IMR-90 (cell line): ENCODE results near the gene CTRL. TPM values are rescaled to one million over a fixed set of nuclear protein-coding genes. Genes with fewer than 3 reads are reported as not detected.

ENCODE experiments used
- ATAC-seq: fragments of 200-7000 bp; cut with Tn5 transposase; 2 replicates; pipeline ENCODE4 v1.9.1; 2020; ENCODE audit warnings: low read depth, mild to moderate bottlenecking, moderate library complexity
- BruUV-seq: library from RNA; stranded (reverse); fragments of 400-500 nt; replicated peaks from 2 replicates; lab custom pipeline; 2021; lab: Mats Ljungman, UMichigan
- CTCF ChIA-PET: fragments of 300-600 bp; formaldehyde crosslinking; extraction: SDS; loops from one replicate; lab custom pipeline; 2021; ENCODE audit warnings: antibody characterized with exemption; lab: Yijun Ruan, JAX
- POLR2A ChIA-PET: fragments of 300-600 bp; sonication (Branson Sonifier 250); formaldehyde crosslinking; loops from one replicate; lab custom pipeline; 2022; ENCODE audit warnings: antibody characterized with exemption; ENCODE audit not compliant: unreplicated experiment; lab: Charles Lee
- DNase-seq: peaks from one replicate; pipeline ENCODE4 v3.0.0; 2013
- H2AFZ ChIP-seq: replicated peaks from 2 replicates; pipeline ENCODE3; 2013; ENCODE audit warnings: low read length, mild to moderate bottlenecking; ENCODE audit not compliant: poor library complexity
- H2AK5ac ChIP-seq: 2 replicates; pipeline ENCODE4 v1.6.1; 2013; ENCODE audit warnings: low read depth, low read length, inconsistent platforms
- H2AK9ac ChIP-seq: replicated peaks from 2 replicates; pipeline ENCODE3; 2013; ENCODE audit warnings: mild to moderate bottlenecking, low read depth, low read length, moderate library complexity; ENCODE audit not compliant: poor library complexity
- H2BK120ac ChIP-seq: 2 replicates; pipeline ENCODE4 v1.6.1; 2013; ENCODE audit warnings: low read depth, low read length, inconsistent platforms
- H2BK15ac ChIP-seq: 3 replicates; pipeline ENCODE4 v1.6.1; 2013; ENCODE audit warnings: low read depth, low read length, inconsistent platforms
- H2BK20ac ChIP-seq: 2 replicates; pipeline ENCODE4 v1.6.1; 2013; ENCODE audit warnings: low read depth, mild to moderate bottlenecking, inconsistent platforms, low read length, moderate library complexity
- H2BK5ac ChIP-seq: 2 replicates; pipeline ENCODE4 v1.6.1; 2013; ENCODE audit warnings: mild to moderate bottlenecking, low read depth, low read length, inconsistent platforms; ENCODE audit not compliant: poor library complexity, severe bottlenecking
- H3K14ac ChIP-seq: replicated peaks from 2 replicates; pipeline ENCODE4 v1.6.1; 2013; ENCODE audit warnings: low read depth, low read length, inconsistent platforms
- H3K18ac ChIP-seq: 2 replicates; pipeline ENCODE4 v1.6.1; 2013; ENCODE audit warnings: low read depth, low read length, control low read depth
- H3K23ac ChIP-seq: 2 replicates; pipeline ENCODE4 v1.6.1; 2013; ENCODE audit warnings: low read depth, low read length, inconsistent platforms
- H3K27ac ChIP-seq: 2 replicates; pipeline ENCODE4 v1.5.1; 2013; ENCODE audit warnings: mild to moderate bottlenecking, control low read depth, low read length; ENCODE audit not compliant: insufficient read depth
- H3K27me3 ChIP-seq: 2 replicates; pipeline ENCODE4 v1.6.1; 2013; ENCODE audit warnings: low read length; ENCODE audit not compliant: control insufficient read depth, insufficient read depth
- H3K36me3 ChIP-seq: 2 replicates; pipeline ENCODE4 v1.6.1; 2013; ENCODE audit warnings: low read length, mixed read lengths; ENCODE audit not compliant: control insufficient read depth, insufficient read depth
- H3K4ac ChIP-seq: 2 replicates; pipeline ENCODE4 v1.6.1; 2013; ENCODE audit warnings: low read depth, low read length, inconsistent platforms
- H3K4me1 ChIP-seq: 2 replicates; pipeline ENCODE4 v1.6.1; 2013; ENCODE audit warnings: low read length, mixed read lengths; ENCODE audit not compliant: control insufficient read depth, insufficient read depth
- H3K4me2 ChIP-seq: 2 replicates; pipeline ENCODE4 v1.6.1; 2013; ENCODE audit warnings: low read depth, mild to moderate bottlenecking, control low read depth, low read length, moderate library complexity
- H3K4me3 ChIP-seq: 2 replicates; pipeline ENCODE4 v1.5.1; 2013; ENCODE audit warnings: low read depth, mild to moderate bottlenecking, control low read depth, low read length, moderate library complexity; ENCODE audit not compliant: insufficient read depth
- H3K56ac ChIP-seq: 2 replicates; pipeline ENCODE4 v1.6.1; 2013; ENCODE audit warnings: low read length, inconsistent platforms; ENCODE audit not compliant: insufficient read depth; ENCODE audit errors: extremely low read depth
- H3K79me1 ChIP-seq, 2 experiments: 2 replicates each; pipeline ENCODE4 v1.6.1; 2013; ENCODE audit warnings: low read length in 2 of 2, inconsistent platforms in 1 of 2, low read depth in 1 of 2
- H3K9ac ChIP-seq: 2 replicates; pipeline ENCODE4 v1.6.1; 2013; ENCODE audit warnings: low read depth, low read length, control low read depth
- H3K9me1 ChIP-seq: 2 replicates; pipeline ENCODE4 v1.6.1; 2013; ENCODE audit warnings: low read length, inconsistent platforms; ENCODE audit not compliant: insufficient read depth
- H3K9me3 ChIP-seq: 2 replicates; pipeline ENCODE4 v1.6.1; 2013; ENCODE audit warnings: low read length; ENCODE audit not compliant: control insufficient read depth, insufficient read depth
- H4K20me1 ChIP-seq: 2 replicates; pipeline ENCODE4 v1.6.1; 2013; ENCODE audit warnings: low read length, inconsistent platforms; ENCODE audit not compliant: insufficient read depth
- H4K5ac ChIP-seq: 2 replicates; pipeline ENCODE4 v1.6.1; 2013; ENCODE audit warnings: mild to moderate bottlenecking, low read depth, low read length, control low read depth
- H4K8ac ChIP-seq, 2 experiments: 2 replicates each; pipeline ENCODE4 v1.6.1; 2013; ENCODE audit warnings: low read depth in 2 of 2, low read length in 2 of 2, control low read depth in 1 of 2, inconsistent platforms in 1 of 2
- H4K91ac ChIP-seq: 2 replicates; pipeline ENCODE4 v1.6.1; 2013; ENCODE audit warnings: low read depth, low read length, inconsistent platforms; ENCODE audit not compliant: insufficient read depth
- CEBPB ChIP-seq: IDR thresholded peaks from 2 replicates; pipeline ENCODE4 v1.6.1; 2012; ENCODE audit warnings: low read depth, low read length, improper control_type of control experiment
- ELK1 ChIP-seq: fragments of 150-350 bp; IDR thresholded peaks from 2 replicates; pipeline ENCODE4 v1.6.1; 2016; ENCODE audit warnings: low read depth, mild to moderate bottlenecking, low read length, moderate library complexity, borderline replicate concordance
- NFE2L2 ChIP-seq: fragments of 150-350 bp; IDR thresholded peaks from 2 replicates; pipeline ENCODE4 v1.6.1; 2016; ENCODE audit warnings: low read depth, mild to moderate bottlenecking, low read length
- POLR2A ChIP-seq: IDR thresholded peaks from 2 replicates; pipeline ENCODE4 v1.6.1; 2012; ENCODE audit warnings: mild to moderate bottlenecking, low read depth, low read length
- RAD21 ChIP-seq: IDR thresholded peaks from 2 replicates; pipeline ENCODE4 v1.6.1; 2012; ENCODE audit warnings: low read length, improper control_type of control experiment
- RFX5 ChIP-seq: IDR thresholded peaks from 2 replicates; pipeline ENCODE4 v1.8.0; 2012; ENCODE audit warnings: low read depth, mild to moderate bottlenecking, low read length, moderate library complexity
- SMC3 ChIP-seq: fragments of 150-350 bp; IDR thresholded peaks from 2 replicates; pipeline ENCODE4 v1.6.1; 2016; ENCODE audit warnings: low read depth, mild to moderate bottlenecking, antibody characterized with exemption, low read length, moderate library complexity
- WGBS, 2 experiments: methylation state at CpG; one replicate each; pipeline versions ENCODE4 v1.1.5 to v1.1.7; 2013; ENCODE audit warnings: missing lambda C conversion rate in 2 of 2; ENCODE audit not compliant: insufficient read length in 1 of 2; ENCODE audit errors: extremely low coverage in 2 of 2; 5-methylcytosine and 5-hydroxymethylcytosine counted together
- dilution Hi-C: fragments of 300-500 bp; cut with HindIII; formaldehyde crosslinking; loops from one replicate; pipeline ENCODE4 v1.14.3; 2018; ENCODE audit warnings: low sequenced_read_pairs; ENCODE audit not compliant: unreplicated experiment
- in situ Hi-C: fragments of 300-500 bp; cut with MboI; formaldehyde crosslinking; loops from 3 replicates; pipeline ENCODE4 v1.14.3; 2019; ENCODE audit warnings: low sequenced_read_pairs, inconsistent platforms, mixed read lengths
- intact Hi-C: fragments of 100-400 bp; cut with micrococcal nuclease; formaldehyde crosslinking; loops from 2 replicates; pipeline ENCODE4 v1.10.0; 2022
- polyA plus RNA-seq, 3 experiments: library from polyadenylated mRNA; depleted of rRNA; stranded (reverse); fragments of >200 nt; gene quantifications; 2 replicates each; pipeline ENCODE4 v1.2.3, GENCODE V29; 2012; ENCODE audit warnings: low replicate concordance in 1 of 3
- total RNA-seq: library from RNA; depleted of rRNA; stranded (reverse); fragments of >200 nt; gene quantifications from 2 replicates; pipeline ENCODE4 v1.2.3, GENCODE V29; 2012
- TF ChIP-seq, protein P1 (sequence below): conservative IDR thresholded peaks from 2 replicates; pipeline ENCODE4 v1.5.1; 2012; ENCODE audit warnings: mild to moderate bottlenecking, low read depth, low read length, improper control_type of control experiment

CTRL gene
- total and polyA plus RNA-seq, 2 of the 4 experiments (the other 2 are of a cell fraction), result 0.18 to 1.1 TPM

DNA sequence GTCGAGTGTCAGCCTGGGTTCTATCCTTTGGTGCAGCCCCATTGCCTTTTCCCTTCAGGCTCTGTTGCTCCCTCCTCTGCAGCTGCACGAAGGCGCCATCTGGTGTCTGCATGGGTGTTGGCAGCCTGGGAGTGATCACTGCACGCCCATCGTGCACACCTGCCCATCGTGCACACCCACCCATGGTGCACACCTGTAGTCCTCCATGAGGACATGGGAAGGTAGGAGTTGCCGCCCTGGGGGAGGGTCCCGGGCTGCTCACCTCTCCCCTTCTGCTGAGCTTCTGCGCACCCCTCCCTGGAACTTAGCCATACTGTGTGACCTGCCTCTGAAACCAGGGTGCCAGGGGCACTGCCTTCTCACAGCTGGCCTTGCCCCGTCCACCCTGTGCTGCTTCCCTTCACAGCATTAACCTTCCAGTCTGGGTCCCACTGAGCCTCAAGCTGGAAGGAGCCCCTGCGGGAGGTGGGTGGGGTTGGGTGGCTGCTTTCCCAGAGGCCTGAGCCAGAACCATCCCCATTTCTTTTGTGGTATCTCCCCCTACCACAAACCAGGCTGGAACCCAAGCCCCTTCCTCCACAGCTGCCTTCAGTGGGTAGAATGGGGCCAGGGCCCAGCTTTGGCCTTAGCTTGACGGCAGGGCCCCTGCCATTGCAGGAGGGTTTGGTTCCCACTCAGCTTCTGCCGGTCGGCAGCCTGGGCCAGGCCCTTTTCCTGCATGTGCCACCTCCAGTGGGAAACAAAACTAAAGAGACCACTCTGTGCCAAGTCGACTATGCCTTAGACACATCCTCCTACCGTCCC is 2.9 kb downstream of the CTRL start:
- no peak overlapping the region for H3K56ac ChIP-seq
- DNase-seq, result peak; percentile 43

More for the DNA sequence above, 2.9 kb downstream of the CTRL start:
- peaks cover 27% of the 10 kb centered on the region for H3K36me3 ChIP-seq
- TSS peak; percentile 26 for BruUV-seq
- in situ Hi-C loops (loop anchor here (5.0 to 25.0 kb wide), 3 partner anchors 116 to 391 kb away; partner anchors contain the start of gene RIPOR1), intact Hi-C loops (loop anchor here (1.0 to 2.0 kb wide), 5 partner anchors 45 to 407 kb away; partner anchors contain the start of gene THAP11), dilution Hi-C loops (no loop called here)
- H3K23ac ChIP-seq, result no peak overlapping the region
- peak; percentile 92 for ATAC-seq
- no peak overlapping the region for H4K91ac ChIP-seq
- H3K9ac ChIP-seq, result no peak overlapping the region
- H2AFZ ChIP-seq, result peak overlapping the region; percentile 86
- H3K27me3 ChIP-seq, result no peaks in the 10 kb centered on the region
- no peak overlapping the region for H2AK5ac ChIP-seq
- no peak overlapping the region for H3K4me2 ChIP-seq
- H3K79me1 ChIP-seq, result peaks cover 5 to 22% of the 10 kb centered on the region in 2 experiments; a peak in 2 of 4 replicates
- H3K9me1 ChIP-seq, result no peaks in the 10 kb centered on the region
- WGBS, 2 experiments, result 0% methylated on average over 1 of the region's 16 CpGs; no CpG with 5 or more reads in 1 of the 2 experiments
- H3K4me3 ChIP-seq, result no peak overlapping the region
- H2BK120ac ChIP-seq, result no peak overlapping the region
- no peaks in the 10 kb centered on the region for H3K9me3 ChIP-seq
- no peak overlapping the region for H3K18ac ChIP-seq
- H2AK9ac ChIP-seq, result peak overlapping the region; percentile 87
- H4K20me1 ChIP-seq, result peaks cover 34% of the 10 kb centered on the region
- H3K27ac ChIP-seq, result no peak overlapping the region
- H2BK15ac ChIP-seq, result no peak overlapping the region
- H4K5ac ChIP-seq, result no peak overlapping the region
- no peak overlapping the region for H3K14ac ChIP-seq
- no peak overlapping the region for H2BK5ac ChIP-seq
- H2BK20ac ChIP-seq, result no peak overlapping the region
- ChIA-PET POLR2A (interaction anchor here (0.5 kb wide), 1 partner anchor 109 kb away, joined by 3 read pairs; no protein-coding TSS in a partner anchor), CTCF (interaction anchor here (0.6 to 1.0 kb wide), 3 partner anchors 26 to 246 kb away, joined by 3 read pairs; no protein-coding TSS in a partner anchor)
- TF ChIP-seq, protein P1, sequence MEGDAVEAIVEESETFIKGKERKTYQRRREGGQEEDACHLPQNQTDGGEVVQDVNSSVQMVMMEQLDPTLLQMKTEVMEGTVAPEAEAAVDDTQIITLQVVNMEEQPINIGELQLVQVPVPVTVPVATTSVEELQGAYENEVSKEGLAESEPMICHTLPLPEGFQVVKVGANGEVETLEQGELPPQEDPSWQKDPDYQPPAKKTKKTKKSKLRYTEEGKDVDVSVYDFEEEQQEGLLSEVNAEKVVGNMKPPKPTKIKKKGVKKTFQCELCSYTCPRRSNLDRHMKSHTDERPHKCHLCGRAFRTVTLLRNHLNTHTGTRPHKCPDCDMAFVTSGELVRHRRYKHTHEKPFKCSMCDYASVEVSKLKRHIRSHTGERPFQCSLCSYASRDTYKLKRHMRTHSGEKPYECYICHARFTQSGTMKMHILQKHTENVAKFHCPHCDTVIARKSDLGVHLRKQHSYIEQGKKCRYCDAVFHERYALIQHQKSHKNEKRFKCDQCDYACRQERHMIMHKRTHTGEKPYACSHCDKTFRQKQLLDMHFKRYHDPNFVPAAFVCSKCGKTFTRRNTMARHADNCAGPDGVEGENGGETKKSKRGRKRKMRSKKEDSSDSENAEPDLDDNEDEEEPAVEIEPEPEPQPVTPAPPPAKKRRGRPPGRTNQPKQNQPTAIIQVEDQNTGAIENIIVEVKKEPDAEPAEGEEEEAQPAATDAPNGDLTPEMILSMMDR, result peak; percentile 87
- no peak for TF ChIP-seq NFE2L2
- TF ChIP-seq ELK1, result no peak
- TF ChIP-seq CEBPB, result no peak
- peak; percentile 91 for TF ChIP-seq SMC3
- TF ChIP-seq RFX5, result no peak
- TF ChIP-seq POLR2A, result no peak
- peak; percentile 94 for TF ChIP-seq RAD21
- no peak overlapping the region for H4K8ac ChIP-seq
- H3K4ac ChIP-seq, result no peak overlapping the region
- no peaks in the 10 kb centered on the region for H3K4me1 ChIP-seq
